Activated naive CD4-positive, alpha-beta T cell treated with anti-CD3 and anti-CD28 coated beads, Interleukin-2, amount 50 U/mL, for 72 hours (primary cell): ENCODE measurements around the gene RHOJ. TPM values are rescaled to one million over a fixed set of nuclear protein-coding genes. Genes with fewer than 3 reads are reported as not detected.
"Not testable (repeated sequence)": the region's sequence is repeated elsewhere in the genome, so short reads cannot be mapped to it uniquely, and the experiment has no call there.

Experiments used
- ATAC-seq, 2 donors: fragments of 150-1000 bp; cut with Tn5 transposase; 2 replicates each; pipeline ENCODE4 v1.10.0; 2021; ENCODE audit warnings: mild to moderate bottlenecking in 2 of 2, moderate library complexity in 2 of 2
- DNase-seq, 2 donors: peaks; one replicate each; pipeline ENCODE4 v3.0.0; 2021 to 2022; ENCODE audit warnings: low spot score in 2 of 2
- H3K27ac Mint-ChIP-seq, 2 donors: one replicate each; pipeline ENCODE4 v1.8.0; 2022; ENCODE audit warnings: mild to moderate bottlenecking in 2 of 2, mixed read lengths in 2 of 2
- H3K36me3 Mint-ChIP-seq, 2 donors: one replicate each; pipeline ENCODE4 v1.8.0; 2022; ENCODE audit warnings: mixed read lengths in 2 of 2
- H3K9me3 Mint-ChIP-seq, 2 donors: one replicate each; pipeline ENCODE4 v1.8.0; 2022; ENCODE audit warnings: mixed read lengths in 2 of 2
- total RNA-seq, 2 donors: library from RNA; stranded (reverse); gene quantifications; one replicate each; pipeline ENCODE4 v1.2.3, GENCODE V29; 2022

The RHOJ gene
- total RNA-seq, 2 donors from 2014 or later, result not detected

- Mint-ChIP-seq H3K9me3 (no peaks in the 10 kb centered on the region), H3K36me3 (no peaks in the 10 kb centered on the region), H3K27ac (no peak overlapping the region)
- DNase-seq (no peak), ATAC-seq (peak; percentile 53 to 64)
Observed at GRCh38 chr14:63276492-63277342, 72.5 kb downstream of the RHOJ start.

GRCh38 chr14:63277591-63278183 is 73.4 kb downstream of the RHOJ start:
- Mint-ChIP-seq H3K9me3 (no peaks in the 10 kb centered on the region), H3K27ac (no peak overlapping the region), H3K36me3 (no peaks in the 10 kb centered on the region)
- no peak for ATAC-seq
- no peak for DNase-seq

GRCh38 chr14:63279933-63280332 is 75.7 kb downstream of the RHOJ start:
- H3K27ac Mint-ChIP-seq, H3K36me3 Mint-ChIP-seq, H3K9me3 Mint-ChIP-seq, DNase-seq, ATAC-seq: not testable (repeated sequence)

GRCh38 chr14:63282997-63283883 is 79.0 kb downstream of the RHOJ start:
- H3K27ac Mint-ChIP-seq, result no peak overlapping the region
- no peaks in the 10 kb centered on the region for H3K9me3 Mint-ChIP-seq
- H3K36me3 Mint-ChIP-seq, result no peaks in the 10 kb centered on the region
- DNase-seq, result no peak
- peak in 1 of 2 donors; percentile 75 for ATAC-seq

GRCh38 chr14:63283884-63284248 is 79.6 kb downstream of the RHOJ start:
- ATAC-seq (no peak), DNase-seq (no peak)
- Mint-ChIP-seq H3K9me3 (no peaks in the 10 kb centered on the region), H3K36me3 (no peaks in the 10 kb centered on the region), H3K27ac (no peak overlapping the region)

GRCh38 chr14:63286071-63286470 is 81.8 kb downstream of the RHOJ start:
- DNase-seq (no peak), ATAC-seq (no peak)
- Mint-ChIP-seq H3K9me3 (no peaks in the 10 kb centered on the region), H3K27ac (no peak overlapping the region), H3K36me3 (no peaks in the 10 kb centered on the region)

GRCh38 chr14:63287666-63288483 is 83.6 kb downstream of the RHOJ start:
- ATAC-seq (no peak), DNase-seq (no peak)
- Mint-ChIP-seq H3K36me3 (no peaks in the 10 kb centered on the region), H3K27ac (no peak overlapping the region), H3K9me3 (no peaks in the 10 kb centered on the region)

- no peaks in the 10 kb centered on the region for H3K36me3 Mint-ChIP-seq
- no peak overlapping the region for H3K27ac Mint-ChIP-seq
- no peaks in the 10 kb centered on the region for H3K9me3 Mint-ChIP-seq
- no peak for DNase-seq
- ATAC-seq, result no peak
Observed at GRCh38 chr14:63288853-63289252, 84.6 kb downstream of the RHOJ start.

GRCh38 chr14:63290741-63291430 is 86.6 kb downstream of the RHOJ start:
- ATAC-seq (no peak), DNase-seq (no peak)
- Mint-ChIP-seq H3K9me3 (no peaks in the 10 kb centered on the region), H3K36me3 (no peaks in the 10 kb centered on the region), H3K27ac (no peak overlapping the region)

- H3K27ac Mint-ChIP-seq, result no peak overlapping the region
Observed at GRCh38 chr14:63292805-63293204, 88.6 kb downstream of the RHOJ start.

GRCh38 chr14:63295231-63295685 is 91.0 kb downstream of the RHOJ start:
- ATAC-seq (no peak), DNase-seq (no peak)
- H3K36me3 Mint-ChIP-seq, result no peaks in the 10 kb centered on the region
- no peak overlapping the region for H3K27ac Mint-ChIP-seq
- no peaks in the 10 kb centered on the region for H3K9me3 Mint-ChIP-seq

More at GRCh38 chr14:63292805-63293204, 88.6 kb downstream of the RHOJ start:
- ATAC-seq (no peak), DNase-seq (no peak)
- Mint-ChIP-seq H3K36me3 (no peaks in the 10 kb centered on the region), H3K9me3 (no peaks in the 10 kb centered on the region)

GRCh38 chr14:63296060-63296563 is 91.9 kb downstream of the RHOJ start:
- DNase-seq (no peak), ATAC-seq (peak in 1 of 2 donors; percentile 73)
- H3K36me3 Mint-ChIP-seq, result no peaks in the 10 kb centered on the region
- no peak overlapping the region for H3K27ac Mint-ChIP-seq
- H3K9me3 Mint-ChIP-seq, result no peaks in the 10 kb centered on the region

GRCh38 chr14:63297372-63298063 is 93.3 kb downstream of the RHOJ start:
- Mint-ChIP-seq H3K27ac (no peak overlapping the region), H3K36me3 (no peaks in the 10 kb centered on the region), H3K9me3 (no peaks in the 10 kb centered on the region)
- DNase-seq (no peak), ATAC-seq (no peak)

- no peak for DNase-seq
- H3K36me3 Mint-ChIP-seq, result no peaks in the 10 kb centered on the region
- no peak for ATAC-seq
- H3K27ac Mint-ChIP-seq, result no peak overlapping the region
- no peaks in the 10 kb centered on the region for H3K9me3 Mint-ChIP-seq
Observed at GRCh38 chr14:63299351-63300110, 95.3 kb downstream of the RHOJ start.
